Upper lobe of left lung (tissue), 4 donors: ENCODE data around the gene ESRRG.

Experiments
- EP300 ChIP-seq, 4 donors: sonication (generic); formaldehyde crosslinking; IDR thresholded peaks; one replicate each; pipeline ENCODE4 v1.5.1; 2017; ENCODE audit warnings: antibody characterized with exemption in 4 of 4, control low read depth in 2 of 4
- POLR2A ChIP-seq, 4 donors: fragments of 450-650 bp; IDR thresholded peaks; one replicate each; pipeline ENCODE4 v1.5.1; 2016 to 2017; ENCODE audit warnings: antibody characterized with exemption in 4 of 4, mild to moderate bottlenecking in 2 of 4
- POLR2AphosphoS5 ChIP-seq, 2 donors: sonication (generic); formaldehyde crosslinking; IDR thresholded peaks; one replicate each; pipeline ENCODE4 v1.5.1; 2017; ENCODE audit warnings: antibody characterized with exemption in 2 of 2
- TF ChIP-seq, protein P1 (sequence below), 6 experiments: fragments of 450-650 bp in 4 of 6; fragments of 200-600 bp in 2 of 6; sonication (generic) in 2 of 6; IDR thresholded peaks; one replicate each; pipeline ENCODE4 v1.5.1; 2016 to 2019; ENCODE audit warnings: antibody characterized with exemption in 6 of 6

DNA sequence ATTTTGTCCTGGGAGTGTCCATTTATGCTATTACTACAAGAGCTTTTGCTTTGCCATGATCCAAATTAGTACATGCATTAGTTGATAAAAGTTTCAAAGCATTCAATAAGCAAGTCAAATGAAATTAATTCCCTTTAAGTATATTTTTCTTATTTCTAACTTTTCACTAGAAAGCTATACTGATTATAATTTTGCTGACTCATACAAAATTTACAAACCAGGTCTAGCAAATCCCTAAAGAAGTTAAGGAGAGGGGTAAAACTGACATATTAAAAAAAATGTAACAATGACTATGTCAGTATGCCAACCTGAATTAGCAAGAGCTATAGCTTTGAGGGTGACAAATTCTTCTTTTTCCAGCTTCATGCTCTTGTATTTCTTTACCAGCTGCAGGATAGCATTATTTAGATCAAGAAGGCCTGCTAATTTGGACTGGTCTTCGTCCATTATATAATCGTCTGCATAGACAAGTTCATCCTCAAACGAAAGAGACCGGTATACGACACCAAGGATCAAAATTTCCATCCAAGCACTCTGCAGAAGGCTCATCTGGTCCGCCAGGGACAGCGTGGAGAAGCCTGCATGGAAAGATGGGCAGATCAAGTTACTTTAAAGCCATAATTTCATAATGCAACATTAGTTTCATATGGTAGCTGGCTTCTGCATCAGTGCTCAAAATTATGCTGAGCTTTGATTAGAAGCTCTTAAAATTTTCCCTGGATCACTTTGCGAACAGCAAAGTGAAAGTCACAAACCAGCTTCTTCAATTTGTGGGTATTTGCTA is 204.2 kb downstream of the ESRRG start:
- TF ChIP-seq EP300 (IDR thresholded peaks at IDR 0.05) = no peak
- TF ChIP-seq, protein P1, sequence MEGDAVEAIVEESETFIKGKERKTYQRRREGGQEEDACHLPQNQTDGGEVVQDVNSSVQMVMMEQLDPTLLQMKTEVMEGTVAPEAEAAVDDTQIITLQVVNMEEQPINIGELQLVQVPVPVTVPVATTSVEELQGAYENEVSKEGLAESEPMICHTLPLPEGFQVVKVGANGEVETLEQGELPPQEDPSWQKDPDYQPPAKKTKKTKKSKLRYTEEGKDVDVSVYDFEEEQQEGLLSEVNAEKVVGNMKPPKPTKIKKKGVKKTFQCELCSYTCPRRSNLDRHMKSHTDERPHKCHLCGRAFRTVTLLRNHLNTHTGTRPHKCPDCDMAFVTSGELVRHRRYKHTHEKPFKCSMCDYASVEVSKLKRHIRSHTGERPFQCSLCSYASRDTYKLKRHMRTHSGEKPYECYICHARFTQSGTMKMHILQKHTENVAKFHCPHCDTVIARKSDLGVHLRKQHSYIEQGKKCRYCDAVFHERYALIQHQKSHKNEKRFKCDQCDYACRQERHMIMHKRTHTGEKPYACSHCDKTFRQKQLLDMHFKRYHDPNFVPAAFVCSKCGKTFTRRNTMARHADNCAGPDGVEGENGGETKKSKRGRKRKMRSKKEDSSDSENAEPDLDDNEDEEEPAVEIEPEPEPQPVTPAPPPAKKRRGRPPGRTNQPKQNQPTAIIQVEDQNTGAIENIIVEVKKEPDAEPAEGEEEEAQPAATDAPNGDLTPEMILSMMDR (IDR thresholded peaks at IDR 0.05) = no peak
- TF ChIP-seq POLR2A (IDR thresholded peaks at IDR 0.05) = no peak
- no peak for TF ChIP-seq POLR2AphosphoS5 (IDR thresholded peaks at IDR 0.05)
